ENCODE data around the gene FAM221B. TPM values are rescaled to one million over a fixed set of nuclear protein-coding genes. Genes with fewer than 3 reads are reported as not detected.

Gene FAM221B
- total and polyA plus RNA-seq, 9 of the 15 experiments (the other 6 are each of a cell fraction or from before 2014, with no cell fraction given), result 0.01 TPM; not detected in 8

GRCh38 chr9:35858458-35858857 is 29.9 kb upstream of the FAM221B start:
- in situ Hi-C loops (cut with MboI), result no loop called here
- no TSS peak for BruUV-seq (replicated peaks)
- Histone ChIP-seq H3K4me3 (no peak overlapping the region), H3K36me3 (ENCODE audit: control insufficient read depth, insufficient read depth, low read length) (no peaks in the 10 kb centered on the region), H4K20me1 (replicated peaks; ENCODE audit: control insufficient read depth, insufficient read depth, low read length) (no peaks in the 10 kb centered on the region), H3K79me2 (ENCODE audit: control insufficient read depth, insufficient read depth, low read length) (no peaks in the 10 kb centered on the region), H3K4me1 (replicated peaks in 1 of 2; ENCODE audit: control insufficient read depth in 2 of 2, insufficient read depth in 2 of 2, low read length in 2 of 2) (no peaks in the 10 kb centered on the region), H3K4me2 (ENCODE audit: insufficient read depth, low read length) (no peak overlapping the region), H3K9me3 (replicated peaks; ENCODE audit: control insufficient read depth, insufficient read depth, low read depth, low read length) (no peaks in the 10 kb centered on the region), H2AFZ (ENCODE audit: low read depth, low read length) (no peak overlapping the region), H3K27ac (ENCODE audit: extremely low read depth, low read depth, low read length) (no peak overlapping the region), H3K9ac (ENCODE audit: insufficient read depth in 1 of 2, low read depth in 2 of 2, low read length in 2 of 2) (no peak overlapping the region), H3K9me1 (ENCODE audit: control insufficient read depth, insufficient read depth, low read length) (no peaks in the 10 kb centered on the region), H3K27me3 (ENCODE audit: control insufficient read depth in 2 of 2, insufficient read depth in 2 of 2, low read length in 2 of 2) (peaks cover 18 to 75% of the 10 kb centered on the region in 2 experiments)
- DNase-seq (ENCODE audit: extremely low read depth in 1 of 4, low spot score in 3 of 4), result no peak
- WGBS (ENCODE audit: insufficient coverage, low coverage, missing lambda C conversion rate), result 0% methylated on average over 4 of the region's 5 CpGs
- TF ChIP-seq ZNF77 (CRISPR knock-in tag; IDR thresholded peaks at IDR 0.05) (no peak), CHAMP1 (IDR thresholded peaks at IDR 0.05) (no peak), EWSR1 (IDR thresholded peaks at IDR 0.05; ENCODE audit: borderline replicate concordance, low read depth, partially characterized antibody) (no peak), EHMT2 (IDR thresholded peaks at IDR 0.05) (no peak), SMARCA4 (IDR thresholded peaks at IDR 0.05) (no peak)
- ATAC-seq, result no peak
- no peak for FAIRE-seq
- ChIA-PET POLR2A (interaction anchor here (1.5 kb wide), 1 partner anchor 13 kb away, joined by 3 read pairs; no protein-coding TSS in a partner anchor), CTCF (ENCODE audit: low intra/inter-chr PET ratio) (no interaction called here)
- intact Hi-C loops (cut with micrococcal nuclease), result no loop called here

All from K562 (cell line).